H1 (cell line): ENCODE data around the gene APLP2. TPM values are rescaled to one million over a fixed set of nuclear protein-coding genes. Genes with fewer than 3 reads are reported as not detected.
A peak's percentile ranks its signal among the peaks of the same experiment; 100 is the strongest.

ENCODE experiments used
- CTCF ChIA-PET: fragments of 300-600 bp; sonication (Branson Sonifier 250); formaldehyde crosslinking; loops from one replicate; lab custom pipeline; 2021; ENCODE audit not compliant: partially characterized antibody; lab: Charles Lee
- POLR2A ChIA-PET: fragments of 300-600 bp; sonication (Branson Sonifier 250); formaldehyde crosslinking; loops from one replicate; lab custom pipeline; 2021; ENCODE audit warnings: inconsistent platforms; ENCODE audit not compliant: partially characterized antibody; lab: Charles Lee
- DNase-seq, 2 experiments: peaks; one replicate each; pipeline versions ENCODE4 v3.0.0 to v3.0.0-alpha.2; 2010 to 2022; ENCODE audit warnings: low spot score in 2 of 2, low read depth in 1 of 2, mixed read lengths in 1 of 2
- FAIRE-seq: peaks from 2 replicates; lab custom pipeline; 2011; peaks lifted over from hg19 to GRCh38; lab: Jason Lieb, UNC
- H2AFZ ChIP-seq: 2 replicates; pipeline ENCODE4 v1.8.1; 2012; ENCODE audit warnings: low read length, inconsistent platforms
- H2AK5ac ChIP-seq: 2 replicates; pipeline ENCODE4 v1.6.1; 2013; ENCODE audit warnings: low read depth, low read length
- H2BK120ac ChIP-seq: replicated peaks from 2 replicates; pipeline ENCODE3; 2013; ENCODE audit warnings: low read depth, low read length, inconsistent platforms
- H2BK12ac ChIP-seq: 2 replicates; pipeline ENCODE4 v1.6.1; 2013; ENCODE audit warnings: low read depth, low read length
- H2BK15ac ChIP-seq: 2 replicates; pipeline ENCODE4 v1.6.1; 2013; ENCODE audit warnings: low read length
- H2BK20ac ChIP-seq: 2 replicates; pipeline ENCODE4 v1.6.1; 2013; ENCODE audit warnings: low read length
- H2BK5ac ChIP-seq: 2 replicates; pipeline ENCODE4 v1.6.1; 2013; ENCODE audit warnings: low read depth, low read length
- H3K14ac ChIP-seq: 2 replicates; pipeline ENCODE4 v1.6.1; 2013; ENCODE audit warnings: inconsistent platforms; ENCODE audit not compliant: insufficient read length
- H3K18ac ChIP-seq: 2 replicates; pipeline ENCODE4 v1.6.1; 2013; ENCODE audit warnings: low read length; ENCODE audit errors: extremely low read depth
- H3K23ac ChIP-seq: 2 replicates; pipeline ENCODE4 v1.6.1; 2013; ENCODE audit warnings: inconsistent platforms; ENCODE audit not compliant: insufficient read length
- H3K23me2 ChIP-seq: 2 replicates; pipeline ENCODE4 v1.6.1; 2013; ENCODE audit warnings: low read depth, low read length
- H3K27ac ChIP-seq: 2 replicates; pipeline ENCODE4 v1.6.1; 2011; ENCODE audit warnings: low read depth, low read length, inconsistent platforms
- H3K27me3 ChIP-seq, 4 experiments: replicated peaks in 1 of 4; 1 replicate in 1 of 4; 2 replicates in 3 of 4; pipeline versions ENCODE4 v1.6.1 to v1.8.1; 2011 to 2013; ENCODE audit warnings: low read length in 3 of 4, mild to moderate bottlenecking in 3 of 4, inconsistent platforms in 2 of 4, mixed read lengths in 2 of 4, moderate library complexity in 1 of 4; ENCODE audit not compliant: control insufficient read depth in 3 of 4, insufficient read depth in 3 of 4; ENCODE audit errors: extremely low read depth in 1 of 4
- H3K36me3 ChIP-seq, 4 experiments: 2 replicates each; pipeline versions ENCODE4 v1.6.1 to v1.8.1; 2011 to 2013; ENCODE audit warnings: mild to moderate bottlenecking in 4 of 4, low read length in 3 of 4, moderate library complexity in 2 of 4, control low read depth in 1 of 4, inconsistent platforms in 1 of 4; ENCODE audit not compliant: insufficient read depth in 4 of 4, control insufficient read depth in 2 of 4
- H3K4ac ChIP-seq: replicated peaks from 2 replicates; pipeline ENCODE3; 2013; ENCODE audit warnings: low read length, low read depth, mixed read lengths, inconsistent platforms; ENCODE audit not compliant: insufficient read length
- H3K4me1 ChIP-seq, 4 experiments: replicated peaks in 1 of 4; 1 replicate in 1 of 4; 2 replicates in 3 of 4; pipeline versions ENCODE4 v1.6.1 to v1.8.1; 2011 to 2013; ENCODE audit warnings: low read length in 3 of 4, inconsistent platforms in 2 of 4, mixed read lengths in 1 of 4; ENCODE audit not compliant: insufficient read depth in 4 of 4, control insufficient read depth in 3 of 4
- H3K4me2 ChIP-seq, 2 experiments: 2 replicates each; pipeline versions ENCODE4 v1.6.1 to v1.8.1; 2011 to 2013; ENCODE audit warnings: low read depth in 2 of 2, low read length in 2 of 2, control low read depth in 1 of 2, inconsistent platforms in 1 of 2, mild to moderate bottlenecking in 1 of 2; ENCODE audit not compliant: insufficient read depth in 1 of 2
- H3K4me3 ChIP-seq, 4 experiments: fragments of 200-600, 300-600 bp in 1 of 4; sonication (generic), shearing (Covaris generic), sonication (Bioruptor Twin) in 1 of 4; 2 replicates each; pipeline versions ENCODE4 v1.5.1 to v1.8.1; 2011 to 2016; ENCODE audit warnings: low read length in 4 of 4, low read depth in 3 of 4, control low read depth in 2 of 4, inconsistent platforms in 2 of 4, mild to moderate bottlenecking in 2 of 4, mixed read lengths in 1 of 4, moderate library complexity in 1 of 4; ENCODE audit not compliant: insufficient read depth in 2 of 4; ENCODE audit errors: extremely low read depth in 1 of 4
- H3K56ac ChIP-seq: replicated peaks from 2 replicates; pipeline ENCODE3; 2013; ENCODE audit warnings: low read depth, mild to moderate bottlenecking, mixed read lengths, low read length, inconsistent platforms; ENCODE audit not compliant: insufficient read length
- H3K79me1 ChIP-seq: 2 replicates; pipeline ENCODE4 v1.6.1; 2013; ENCODE audit warnings: low read depth, low read length, control low read depth
- H3K79me2 ChIP-seq, 2 experiments: 2 replicates each; pipeline versions ENCODE4 v1.6.1 to v1.8.1; 2012 to 2013; ENCODE audit warnings: low read length in 2 of 2, mild to moderate bottlenecking in 2 of 2, inconsistent platforms in 1 of 2; ENCODE audit not compliant: insufficient read depth in 2 of 2, control insufficient read depth in 1 of 2
- H3K9ac ChIP-seq, 4 experiments: replicated peaks in 1 of 4; 1 replicate in 1 of 4; 2 replicates in 3 of 4; pipeline versions ENCODE4 v1.6.1 to v1.8.1; 2011 to 2013; ENCODE audit warnings: low read depth in 3 of 4, low read length in 3 of 4, control low read depth in 2 of 4, mild to moderate bottlenecking in 2 of 4, moderate library complexity in 2 of 4, inconsistent platforms in 1 of 4; ENCODE audit errors: extremely low read depth in 1 of 4
- H3K9me3 ChIP-seq, 2 experiments: 2 replicates each; pipeline versions ENCODE4 v1.6.1 to v1.8.1; 2012 to 2013; ENCODE audit warnings: mild to moderate bottlenecking in 2 of 2, moderate library complexity in 2 of 2, control low read depth in 1 of 2, inconsistent platforms in 1 of 2, low read depth in 1 of 2, low read length in 1 of 2, mixed read lengths in 1 of 2; ENCODE audit not compliant: insufficient read depth in 2 of 2
- H4K20me1 ChIP-seq, 2 experiments: replicated peaks in 1 of 2; 2 replicates each; pipeline versions ENCODE3 to v1.8.1; 2011 to 2013; ENCODE audit warnings: inconsistent platforms in 2 of 2, low read length in 2 of 2, mild to moderate bottlenecking in 1 of 2; ENCODE audit not compliant: insufficient read depth in 2 of 2, control insufficient read depth in 1 of 2
- H4K5ac ChIP-seq: 2 replicates; pipeline ENCODE4 v1.6.1; 2013; ENCODE audit warnings: low read length, low read depth, mixed read lengths, inconsistent platforms; ENCODE audit not compliant: insufficient read length
- H4K8ac ChIP-seq: 2 replicates; pipeline ENCODE4 v1.8.0; 2013; ENCODE audit warnings: mild to moderate bottlenecking, moderate library complexity, low read length, inconsistent platforms; ENCODE audit not compliant: insufficient read depth; ENCODE audit errors: extremely low read depth
- H4K91ac ChIP-seq: replicated peaks from 2 replicates; pipeline ENCODE3; 2013; ENCODE audit warnings: low read length, mixed read lengths, inconsistent platforms; ENCODE audit not compliant: insufficient read length
- CREB1 ChIP-seq: IDR thresholded peaks from 2 replicates; pipeline ENCODE4 v1.6.1; 2012; ENCODE audit warnings: inconsistent platforms
- RAD21 ChIP-seq, 2 experiments: IDR thresholded peaks in 1 of 2; conservative IDR thresholded peaks in 1 of 2; 2 replicates each; pipeline ENCODE4 v1.6.1; 2011; ENCODE audit warnings: low read depth in 2 of 2, low read length in 2 of 2, improper control_type of control experiment in 1 of 2, inconsistent platforms in 1 of 2, mild to moderate bottlenecking in 1 of 2, moderate library complexity in 1 of 2
- ZNF274 ChIP-seq: IDR thresholded peaks from 2 replicates; pipeline ENCODE4 v1.7.0; 2012; ENCODE audit warnings: low read length, borderline replicate concordance; ENCODE audit errors: extremely low read depth
- WGBS, 2 experiments: shearing (Covaris generic) in 1 of 2; methylation state at CpG; one replicate each; pipeline versions ENCODE4 v1.1.6 to v1.1.7; 2013 to 2015; ENCODE audit warnings: low lambda C conversion rate in 2 of 2, mixed read lengths in 2 of 2, inconsistent platforms in 1 of 2, low coverage in 1 of 2, missing lambda C conversion rate in 1 of 2; ENCODE audit not compliant: insufficient replicate concordance in 2 of 2, insufficient coverage in 1 of 2, insufficient read length in 1 of 2; ENCODE audit errors: extremely low coverage in 1 of 2, missing lambda C conversion rate in 1 of 2; 5-methylcytosine and 5-hydroxymethylcytosine counted together
- polyA plus RNA-seq, 7 experiments: library from polyadenylated mRNA; depleted of rRNA in 3 of 7; stranded (reverse) in 5 of 7; unstranded in 2 of 7; fragments of >200 nt in 5 of 7; fragments of 200-250 nt in 2 of 7; gene quantifications; 1 replicate in 5 of 7; 2 replicates in 1 of 7; 4 replicates in 1 of 7; pipeline versions ENCODE4 v1.2.1 to v1.2.3, GENCODE V29; 2011 to 2013; ENCODE audit warnings: missing spikeins in 2 of 7, mixed read lengths in 2 of 7
- total RNA-seq: library from RNA; stranded (reverse); fragmentation: NEBNext Ultra II Directional; extraction: Animal tissue kit (Norgen Biotek cat#: 25700); gene quantifications from 2 replicates; pipeline ENCODE4 v1.2.1, GENCODE V29; 2021
- TF ChIP-seq, protein P1 (sequence below): IDR thresholded peaks from 2 replicates; pipeline ENCODE4 v1.6.1; 2012; ENCODE audit warnings: low read length, inconsistent platforms
- TF ChIP-seq, protein P2 (sequence below), 3 experiments: IDR thresholded peaks; 1 replicate in 2 of 3; 2 replicates in 1 of 3; pipeline versions ENCODE4 v1.5.1 to v1.6.1; 2011; ENCODE audit warnings: low read length in 3 of 3, mild to moderate bottlenecking in 3 of 3, inconsistent platforms in 2 of 3, low read depth in 1 of 3, moderate library complexity in 1 of 3; ENCODE audit not compliant: insufficient read depth in 1 of 3; ENCODE audit errors: control extremely low read depth in 1 of 3

APLP2 gene
- total and polyA plus RNA-seq, 2 of the 8 experiments (the other 6 are each of a cell fraction or from before 2014, with no cell fraction given), result 222 to 315 TPM

DNA sequence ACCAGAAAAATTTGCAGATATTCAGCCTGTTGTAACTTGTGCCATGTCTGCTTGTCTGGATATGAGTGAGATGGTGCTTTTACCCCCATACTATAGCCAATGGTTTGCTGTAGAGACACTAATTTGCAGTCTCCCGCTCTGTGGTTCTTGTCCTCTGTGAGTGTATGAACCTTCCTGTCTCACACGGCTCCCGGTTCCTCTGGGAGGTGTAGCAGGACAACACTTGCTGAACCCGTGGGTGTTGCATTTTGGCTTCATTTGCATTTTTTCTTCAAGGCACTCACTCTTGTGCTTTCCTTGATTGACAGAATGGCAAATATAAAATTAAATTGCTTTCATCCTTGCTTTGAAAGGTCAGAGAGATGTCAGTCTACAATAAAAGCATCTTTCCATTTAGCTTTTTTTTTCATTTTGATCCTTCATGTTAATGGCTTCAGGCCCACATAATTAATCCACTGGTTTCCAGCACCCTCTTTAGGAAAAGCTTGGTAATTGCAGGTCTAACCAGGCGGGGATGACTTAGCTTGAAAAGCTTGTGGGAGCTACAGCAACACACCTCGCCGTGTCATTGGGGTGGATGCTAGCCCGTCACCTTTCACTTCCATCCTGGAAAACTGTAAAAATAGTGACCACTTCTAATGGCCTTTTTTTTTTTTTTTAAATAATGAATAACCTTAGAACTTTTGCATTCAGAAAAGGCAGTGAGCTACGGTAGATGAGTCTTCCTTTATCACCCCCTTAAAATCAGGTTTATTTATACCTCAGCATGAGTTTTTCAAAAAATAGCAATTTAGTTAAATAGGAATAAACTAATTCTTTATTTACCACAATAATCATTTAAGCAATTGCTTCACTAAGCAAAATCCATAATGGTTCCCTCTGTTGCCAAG, 62.5 kb downstream of the APLP2 start:
- Histone ChIP-seq H3K23ac (no peak overlapping the region), H2AK5ac (no peak overlapping the region), H3K4me3 (0 out of 8 replicates have a peak overlapping the region, but pooled peaks of 1 of the 4 experiments have one; percentile 19), H3K9me3 (peaks cover 0 to 11% of the 10 kb centered on the region in 2 experiments; a peak in 3 of 4 replicates), H3K9ac (no peak overlapping the region), H3K56ac (no peak overlapping the region), H3K18ac (no peak overlapping the region), H3K14ac (no peak overlapping the region), H3K79me1 (peaks cover 7% of the 10 kb centered on the region; the same call in 1 of the 2 replicates), H3K79me2 (no peaks in the 10 kb centered on the region), H3K27me3 (no peaks in the 10 kb centered on the region), H2AFZ (no peak overlapping the region), H2BK5ac (no peak overlapping the region), H2BK15ac (no peak overlapping the region), H4K5ac (no peak overlapping the region), H3K23me2 (no peaks in the 10 kb centered on the region), H2BK120ac (no peak overlapping the region), H4K20me1 (peaks cover 2 to 3% of the 10 kb centered on the region in 2 experiments), H3K4ac (no peak overlapping the region), H2BK12ac (no peak overlapping the region), H4K8ac (no peak overlapping the region), H3K4me2 (no peak overlapping the region), H3K36me3 (peaks cover 40 to 84% (median 68%) of the 10 kb centered on the region in 4 experiments), H4K91ac (no peak overlapping the region), H3K4me1 (no peaks in the 10 kb centered on the region), H2BK20ac (no peak overlapping the region), H3K27ac (no peak overlapping the region)
- DNase-seq (peak; percentile 17 to 63), FAIRE-seq (peak; percentile 97)
- WGBS, 2 experiments, result 85% methylated on average over 9 of the region's 9 CpGs; no CpG with 5 or more reads in 1 of the 2 experiments
- ChIA-PET POLR2A (interaction anchor here (0.6 to 1.9 kb wide), 4 partner anchors 14 to 229 kb away, joined by 3 to 10 read pairs (median 4); no protein-coding TSS in a partner anchor), CTCF (interaction anchor here (0.6 to 8.1 kb wide), 56 partner anchors 9 to 331 kb away, joined by 3 to 92 read pairs (median 5); no protein-coding TSS in a partner anchor)
- TF ChIP-seq CREB1 (peak; percentile 59; the same call in 1 of the 2 replicates), RAD21 (IDR thresholded peaks at IDR 0.05 in 1 of 2, conservative IDR thresholded peaks at IDR 0.05 in 1 of 2; ENCODE audit: low read depth in 2 of 2, low read length in 2 of 2) (peak; percentile 91), ZNF274 (no peak)
- TF ChIP-seq, protein P1, sequence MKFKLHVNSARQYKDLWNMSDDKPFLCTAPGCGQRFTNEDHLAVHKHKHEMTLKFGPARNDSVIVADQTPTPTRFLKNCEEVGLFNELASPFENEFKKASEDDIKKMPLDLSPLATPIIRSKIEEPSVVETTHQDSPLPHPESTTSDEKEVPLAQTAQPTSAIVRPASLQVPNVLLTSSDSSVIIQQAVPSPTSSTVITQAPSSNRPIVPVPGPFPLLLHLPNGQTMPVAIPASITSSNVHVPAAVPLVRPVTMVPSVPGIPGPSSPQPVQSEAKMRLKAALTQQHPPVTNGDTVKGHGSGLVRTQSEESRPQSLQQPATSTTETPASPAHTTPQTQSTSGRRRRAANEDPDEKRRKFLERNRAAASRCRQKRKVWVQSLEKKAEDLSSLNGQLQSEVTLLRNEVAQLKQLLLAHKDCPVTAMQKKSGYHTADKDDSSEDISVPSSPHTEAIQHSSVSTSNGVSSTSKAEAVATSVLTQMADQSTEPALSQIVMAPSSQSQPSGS, result no peak
- TF ChIP-seq, protein P2, sequence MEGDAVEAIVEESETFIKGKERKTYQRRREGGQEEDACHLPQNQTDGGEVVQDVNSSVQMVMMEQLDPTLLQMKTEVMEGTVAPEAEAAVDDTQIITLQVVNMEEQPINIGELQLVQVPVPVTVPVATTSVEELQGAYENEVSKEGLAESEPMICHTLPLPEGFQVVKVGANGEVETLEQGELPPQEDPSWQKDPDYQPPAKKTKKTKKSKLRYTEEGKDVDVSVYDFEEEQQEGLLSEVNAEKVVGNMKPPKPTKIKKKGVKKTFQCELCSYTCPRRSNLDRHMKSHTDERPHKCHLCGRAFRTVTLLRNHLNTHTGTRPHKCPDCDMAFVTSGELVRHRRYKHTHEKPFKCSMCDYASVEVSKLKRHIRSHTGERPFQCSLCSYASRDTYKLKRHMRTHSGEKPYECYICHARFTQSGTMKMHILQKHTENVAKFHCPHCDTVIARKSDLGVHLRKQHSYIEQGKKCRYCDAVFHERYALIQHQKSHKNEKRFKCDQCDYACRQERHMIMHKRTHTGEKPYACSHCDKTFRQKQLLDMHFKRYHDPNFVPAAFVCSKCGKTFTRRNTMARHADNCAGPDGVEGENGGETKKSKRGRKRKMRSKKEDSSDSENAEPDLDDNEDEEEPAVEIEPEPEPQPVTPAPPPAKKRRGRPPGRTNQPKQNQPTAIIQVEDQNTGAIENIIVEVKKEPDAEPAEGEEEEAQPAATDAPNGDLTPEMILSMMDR (IDR thresholded peaks at IDR 0.05; ENCODE audit: control extremely low read depth in 1 of 3, insufficient read depth in 1 of 3, low read depth in 1 of 3, low read length in 3 of 3), result peak; percentile 19 to 83 (median 72)
